T-helper 9 cell (primary cell): ENCODE results near the gene PLCG2.
"Not testable (repeated sequence)": the region's sequence is repeated elsewhere in the genome, so short reads cannot be mapped to it uniquely, and the experiment has no call there.

Experiments
- DNase-seq: peaks from one replicate; pipeline ENCODE4 v3.0.0-alpha.2; 2020

PLCG2 gene

DNA sequence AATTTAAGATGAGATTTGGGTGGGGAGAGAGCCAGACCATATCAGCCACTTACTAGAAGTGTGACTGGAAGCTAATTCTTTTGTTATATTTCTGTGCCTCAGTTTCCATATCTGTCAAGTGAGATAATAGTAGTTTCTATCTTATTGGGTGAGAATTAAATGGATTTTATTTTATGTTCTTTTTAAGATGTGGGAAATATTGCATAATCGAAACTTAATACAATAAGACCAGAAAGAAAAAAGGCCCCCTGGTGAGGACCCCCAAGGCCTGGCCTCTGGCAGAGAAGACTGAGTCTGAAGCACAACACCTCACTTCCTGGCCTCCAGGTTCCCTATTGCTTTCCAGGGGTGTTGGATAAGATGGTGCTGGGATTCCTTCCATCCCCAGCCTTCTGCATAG is 13.7 kb downstream of the PLCG2 start:
- DNase-seq, result no peak

GRCh38 chr16:81795193-81795592 is 16.1 kb downstream of the PLCG2 start:
- no peak for DNase-seq

DNA sequence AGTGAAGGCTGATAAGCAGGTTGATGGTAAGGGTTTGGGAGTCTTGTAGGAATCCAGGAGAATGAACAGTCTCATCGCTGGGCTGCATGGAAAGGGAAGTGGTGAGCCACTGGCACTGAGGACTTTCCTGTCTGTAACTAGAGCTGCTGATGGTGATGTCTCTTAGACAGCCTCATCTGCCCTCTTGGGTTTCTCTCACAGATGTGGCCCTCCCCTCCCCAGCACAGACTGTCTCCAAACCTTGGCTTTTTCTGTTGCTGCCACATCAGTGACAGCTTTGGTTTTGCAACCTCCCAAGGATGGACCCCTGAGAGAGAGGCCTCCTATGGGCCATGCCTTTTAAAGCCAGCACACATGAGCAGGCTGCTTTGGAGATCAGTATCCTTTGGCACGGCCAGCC is 16.9 kb downstream of the PLCG2 start:
- DNase-seq, result no peak

GRCh38 chr16:81796583-81797346 is 17.7 kb downstream of the PLCG2 start:
- no peak for DNase-seq

DNA sequence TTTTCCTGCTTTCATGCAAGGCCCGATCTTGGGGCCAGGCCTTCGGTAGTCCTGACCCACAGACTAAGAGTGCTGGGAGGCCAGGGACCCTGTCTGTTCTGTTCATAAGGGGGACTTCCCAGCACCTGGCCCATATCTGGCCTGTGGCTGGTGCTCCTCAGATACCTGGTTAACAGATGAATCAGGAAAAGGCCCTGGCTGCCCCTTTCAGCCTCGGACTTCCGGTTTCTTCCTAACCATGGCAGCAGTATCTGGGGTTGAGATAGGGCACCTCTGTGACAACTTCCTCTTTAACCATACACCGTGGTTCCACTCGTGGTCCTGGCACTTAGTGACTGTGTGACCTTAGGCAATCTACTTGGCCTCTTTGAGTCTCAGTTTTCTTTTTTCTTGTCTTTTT is 18.4 kb downstream of the PLCG2 start:
- no peak for DNase-seq

- no peak for DNase-seq
Measured at GRCh38 chr16:81798311-81799137, 19.4 kb downstream of the PLCG2 start.

- DNase-seq, result no peak
Measured at GRCh38 chr16:81799138-81799504, 20.0 kb downstream of the PLCG2 start.

GRCh38 chr16:81801724-81802123 is 22.6 kb downstream of the PLCG2 start:
- DNase-seq, result not testable (repeated sequence)

DNA sequence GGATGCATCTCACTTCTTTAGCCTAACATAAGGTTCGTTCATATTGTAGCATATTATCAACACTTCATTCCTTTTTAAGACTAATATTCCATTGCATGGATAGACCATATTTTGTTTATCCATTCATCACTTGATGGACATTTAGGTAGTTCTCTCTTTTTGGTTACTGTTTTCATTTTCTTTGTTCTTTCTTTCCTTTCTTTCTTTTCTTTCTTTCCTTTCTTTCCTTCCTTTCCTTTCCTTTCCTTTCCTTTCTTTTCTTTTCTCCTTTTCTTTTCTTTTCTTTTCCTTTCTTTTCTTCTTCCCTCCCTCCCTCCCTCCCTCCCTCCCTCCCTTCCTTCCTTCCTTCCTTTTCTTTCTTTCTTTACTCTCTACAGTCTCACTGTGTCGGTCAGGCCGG is 24.2 kb downstream of the PLCG2 start:
- no peak for DNase-seq

DNA sequence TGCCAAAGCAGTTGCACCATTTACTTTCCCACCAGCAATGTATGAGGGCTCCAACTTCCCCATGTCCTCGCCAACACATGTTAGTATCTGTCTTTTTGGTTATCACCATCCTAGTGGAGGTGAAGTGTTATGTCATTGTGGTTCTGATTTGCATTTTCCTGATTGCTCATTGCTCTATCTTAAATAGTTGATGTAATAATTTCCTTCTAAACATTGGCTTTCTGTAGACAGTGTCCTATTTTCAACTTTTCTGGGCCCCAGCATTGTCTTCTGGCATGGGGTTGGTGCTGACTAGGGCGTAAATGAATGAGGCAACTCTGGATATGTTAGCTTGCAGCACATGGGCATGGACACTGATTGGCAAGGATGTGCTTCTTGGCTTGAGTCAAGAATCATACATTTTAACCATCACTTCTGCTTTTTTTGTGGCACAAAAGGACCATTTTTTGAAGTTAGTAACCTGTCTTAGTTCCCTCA is 25.1 kb downstream of the PLCG2 start:
- DNase-seq, result no peak

GRCh38 chr16:81806696-81807095 is 27.6 kb downstream of the PLCG2 start:
- no peak for DNase-seq

- no peak for DNase-seq
Measured at GRCh38 chr16:81807767-81808358, 28.8 kb downstream of the PLCG2 start.

DNA sequence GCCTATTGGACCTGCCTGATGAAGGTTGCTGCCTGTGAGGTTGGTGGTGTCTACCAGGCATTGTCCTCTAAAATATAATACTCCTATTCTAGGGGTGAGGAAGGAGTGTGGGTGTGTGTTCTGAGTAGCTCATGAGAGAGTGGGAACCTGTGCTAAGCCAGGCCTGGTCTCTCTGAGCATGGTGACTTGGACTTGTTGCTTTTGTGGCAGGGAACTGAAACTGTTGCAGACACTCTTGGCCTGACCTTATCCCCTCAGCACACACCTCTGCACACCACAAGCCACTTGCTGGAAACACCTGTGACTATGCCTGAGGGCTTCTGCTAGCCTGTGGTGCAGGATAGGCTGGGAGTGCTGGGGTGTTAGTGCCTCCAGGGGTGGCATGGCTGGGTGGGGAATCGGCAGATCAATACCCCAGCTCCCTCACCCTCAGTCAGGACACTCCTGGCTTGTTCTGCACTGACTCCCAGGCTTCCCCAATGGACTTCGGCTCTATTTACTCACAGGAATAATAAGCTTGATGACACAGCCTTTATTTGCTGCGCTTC is 29.9 kb downstream of the PLCG2 start:
- DNase-seq, result no peak

- no peak for DNase-seq
Measured at GRCh38 chr16:81809567-81809966, 30.5 kb downstream of the PLCG2 start.

GRCh38 chr16:81810361-81810760 is 31.3 kb downstream of the PLCG2 start:
- no peak for DNase-seq

- no peak for DNase-seq
Measured at GRCh38 chr16:81810894-81811538, 31.9 kb downstream of the PLCG2 start.

DNA sequence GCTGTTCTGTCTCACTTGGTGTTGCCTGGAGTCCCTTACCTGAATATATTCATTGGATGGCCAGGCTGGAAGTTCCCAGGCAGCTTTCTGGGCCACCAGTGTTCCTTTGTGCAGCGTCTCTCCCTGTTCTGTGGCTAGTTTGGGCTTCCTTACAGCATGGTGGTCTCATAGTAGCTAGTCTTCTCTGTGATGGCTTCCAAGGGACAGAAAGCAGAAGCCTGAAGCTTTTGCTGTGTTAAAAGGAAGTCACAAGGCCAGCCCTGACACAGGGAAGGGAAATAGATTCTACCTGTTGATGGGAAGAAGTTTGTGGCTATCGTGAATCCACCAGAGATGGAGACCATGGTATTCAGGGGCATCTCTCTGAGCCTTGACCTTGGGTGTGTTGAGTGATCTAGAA is 34.6 kb downstream of the PLCG2 start:
- DNase-seq, result no peak

- DNase-seq, result no peak
Measured at GRCh38 chr16:81814751-81815428, 35.8 kb downstream of the PLCG2 start.

GRCh38 chr16:81815429-81815766 is 36.3 kb downstream of the PLCG2 start:
- DNase-seq, result no peak

DNA sequence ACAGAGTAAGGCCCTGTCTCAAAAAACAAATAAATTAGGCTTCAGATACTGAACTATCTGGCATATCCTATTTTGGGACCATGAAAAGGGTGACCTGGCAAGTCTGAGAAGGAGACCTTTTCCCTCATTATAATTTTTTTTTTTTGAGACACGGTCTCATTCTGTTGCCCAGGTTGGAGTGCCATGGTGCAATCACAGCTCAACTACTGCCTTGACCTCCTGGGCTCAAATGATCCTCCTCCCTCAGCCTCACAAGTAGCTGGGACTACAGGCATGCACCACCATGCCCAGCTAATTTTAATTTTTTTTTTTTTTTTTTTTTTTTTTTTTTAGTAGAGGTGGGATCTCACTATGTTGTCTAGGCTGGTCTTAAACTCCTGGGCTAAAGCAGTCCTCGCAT is 37.3 kb downstream of the PLCG2 start:
- no peak for DNase-seq

DNA sequence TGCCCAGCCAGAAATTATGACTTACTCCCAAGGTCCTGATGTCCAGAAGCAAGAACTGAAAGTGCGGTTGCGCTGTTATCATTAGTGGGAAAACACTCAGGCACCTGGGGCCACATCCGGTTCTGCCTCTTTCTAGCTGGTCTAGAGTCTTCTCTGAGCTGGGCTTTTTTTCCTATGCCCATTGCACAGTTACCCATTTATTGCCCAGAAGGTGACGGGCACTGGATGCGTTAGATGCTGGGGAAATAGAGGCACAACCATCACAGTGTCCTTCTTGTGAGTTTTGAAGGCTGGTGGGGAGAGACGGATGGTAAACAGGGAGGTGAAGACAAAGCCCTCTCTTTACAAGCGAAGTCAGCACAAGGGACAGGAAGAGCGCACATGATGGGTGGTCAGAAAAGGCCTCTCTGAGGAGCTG is 37.7 kb downstream of the PLCG2 start:
- no peak for DNase-seq

GRCh38 chr16:81817296-81817695 is 38.2 kb downstream of the PLCG2 start:
- DNase-seq, result no peak
